Measurements from ENCODE around the gene MAGOHB. TPM values are rescaled to one million over a fixed set of nuclear protein-coding genes. Genes with fewer than 3 reads are reported as not detected.
"Not testable (repeated sequence)": the region's sequence is repeated elsewhere in the genome, so short reads cannot be mapped to it uniquely, and the experiment has no call there.

MAGOHB gene
- total RNA-seq, 1 donor from 2014 or later, result 22.1 TPM

- no peaks in the 10 kb centered on the region for H3K36me3 Mint-ChIP-seq (ENCODE audit: unreplicated experiment)
- H3K4me3 Mint-ChIP-seq (ENCODE audit: unreplicated experiment), result no peak overlapping the region
- DNase-seq, result no peak
- no peak overlapping the region for H3K27ac Mint-ChIP-seq (ENCODE audit: unreplicated experiment)
- no peaks in the 10 kb centered on the region for H3K27me3 Mint-ChIP-seq (ENCODE audit: unreplicated experiment)
- H3K4me1 Mint-ChIP-seq (ENCODE audit: low read depth, unreplicated experiment), result no peaks in the 10 kb centered on the region
- TF ChIP-seq CTCF (IDR thresholded peaks at IDR 0.05; ENCODE audit: partially characterized antibody, unreplicated experiment), result no peak
- H3K9me3 Mint-ChIP-seq (ENCODE audit: unreplicated experiment), result no peaks in the 10 kb centered on the region
Measured at GRCh38 chr12:10584415-10584814, 29.0 kb downstream of the MAGOHB start.

- Mint-ChIP-seq H3K36me3 (ENCODE audit: unreplicated experiment) (no peaks in the 10 kb centered on the region), H3K9me3 (ENCODE audit: unreplicated experiment) (no peaks in the 10 kb centered on the region), H3K4me1 (ENCODE audit: low read depth, unreplicated experiment) (no peaks in the 10 kb centered on the region), H3K27ac (ENCODE audit: unreplicated experiment) (no peak overlapping the region), H3K27me3 (ENCODE audit: unreplicated experiment) (no peaks in the 10 kb centered on the region), H3K4me3 (ENCODE audit: unreplicated experiment) (no peak overlapping the region)
- DNase-seq, result no peak
- TF ChIP-seq CTCF (IDR thresholded peaks at IDR 0.05; ENCODE audit: partially characterized antibody, unreplicated experiment), result no peak
Measured at GRCh38 chr12:10582704-10583103, 30.7 kb downstream of the MAGOHB start.

DNA sequence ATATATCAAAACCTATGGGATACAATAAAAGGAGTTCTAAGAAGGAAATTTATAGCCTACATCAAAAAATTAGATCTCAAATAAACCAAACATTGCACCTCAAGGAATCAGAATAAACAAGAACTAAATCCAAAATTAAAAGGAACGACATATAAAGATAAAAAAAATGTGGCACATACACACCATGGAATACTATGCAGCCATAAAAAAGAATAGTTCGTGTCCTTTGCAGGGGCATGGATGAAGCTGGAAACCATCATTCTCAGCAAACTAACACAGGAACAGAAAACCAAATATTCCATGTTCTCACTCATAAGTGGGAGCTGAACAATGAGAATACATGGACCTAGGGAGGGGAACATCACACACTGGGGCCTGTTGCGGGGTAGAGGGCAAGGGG lies 31.3 kb downstream of the MAGOHB start:
- not testable (repeated sequence) for H3K36me3 Mint-ChIP-seq (ENCODE audit: unreplicated experiment)

DNA sequence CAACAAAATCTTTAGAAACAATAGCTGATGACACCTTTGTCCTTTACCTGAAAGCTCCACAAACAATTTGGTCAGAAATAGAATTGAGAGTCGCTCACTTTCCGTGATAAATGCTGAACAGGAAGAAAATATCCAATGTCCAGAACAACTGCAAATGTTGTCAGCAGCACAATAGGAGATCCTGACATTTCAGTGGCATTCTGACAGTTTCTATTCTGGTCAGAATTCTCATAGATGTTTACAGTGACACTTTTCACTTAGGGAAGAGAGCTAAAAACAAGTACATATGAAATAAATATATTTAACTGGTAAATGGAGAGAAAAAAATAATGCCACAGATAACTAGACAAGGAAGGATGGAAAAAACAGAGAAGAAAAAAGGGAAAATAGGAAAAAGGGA lies 39.1 kb downstream of the MAGOHB start:
- Mint-ChIP-seq H3K27ac (ENCODE audit: unreplicated experiment) (no peak overlapping the region), H3K27me3 (ENCODE audit: unreplicated experiment) (no peaks in the 10 kb centered on the region), H3K36me3 (ENCODE audit: unreplicated experiment) (no peaks in the 10 kb centered on the region), H3K9me3 (ENCODE audit: unreplicated experiment) (no peaks in the 10 kb centered on the region), H3K4me3 (ENCODE audit: unreplicated experiment) (no peak overlapping the region), H3K4me1 (ENCODE audit: low read depth, unreplicated experiment) (no peaks in the 10 kb centered on the region)
- DNase-seq, result no peak
- TF ChIP-seq CTCF (IDR thresholded peaks at IDR 0.05; ENCODE audit: partially characterized antibody, unreplicated experiment), result no peak

More for the DNA sequence above, 31.3 kb downstream of the MAGOHB start:
- H3K4me3 Mint-ChIP-seq (ENCODE audit: unreplicated experiment); H3K27ac Mint-ChIP-seq (ENCODE audit: unreplicated experiment); H3K4me1 Mint-ChIP-seq (ENCODE audit: low read depth, unreplicated experiment); H3K27me3 Mint-ChIP-seq (ENCODE audit: unreplicated experiment); H3K9me3 Mint-ChIP-seq (ENCODE audit: unreplicated experiment); DNase-seq: not testable (repeated sequence)

GRCh38 chr12:10572021-10572490 lies 41.4 kb downstream of the MAGOHB start:
- DNase-seq, result not testable (repeated sequence)

GRCh38 chr12:10571141-10571540 lies 42.3 kb downstream of the MAGOHB start:
- H3K27ac Mint-ChIP-seq (ENCODE audit: unreplicated experiment), result no peak overlapping the region
- no peaks in the 10 kb centered on the region for H3K9me3 Mint-ChIP-seq (ENCODE audit: unreplicated experiment)
- TF ChIP-seq CTCF (IDR thresholded peaks at IDR 0.05; ENCODE audit: partially characterized antibody, unreplicated experiment), result no peak
- no peak overlapping the region for H3K4me3 Mint-ChIP-seq (ENCODE audit: unreplicated experiment)
- H3K36me3 Mint-ChIP-seq (ENCODE audit: unreplicated experiment), result no peaks in the 10 kb centered on the region
- H3K4me1 Mint-ChIP-seq (ENCODE audit: low read depth, unreplicated experiment), result no peaks in the 10 kb centered on the region
- DNase-seq, result no peak
- no peaks in the 10 kb centered on the region for H3K27me3 Mint-ChIP-seq (ENCODE audit: unreplicated experiment)

More at GRCh38 chr12:10572021-10572490, 41.4 kb downstream of the MAGOHB start:
- not testable (repeated sequence) for H3K9me3 Mint-ChIP-seq (ENCODE audit: unreplicated experiment); H3K27me3 Mint-ChIP-seq (ENCODE audit: unreplicated experiment); H3K4me1 Mint-ChIP-seq (ENCODE audit: low read depth, unreplicated experiment); H3K36me3 Mint-ChIP-seq (ENCODE audit: unreplicated experiment); H3K27ac Mint-ChIP-seq (ENCODE audit: unreplicated experiment); H3K4me3 Mint-ChIP-seq (ENCODE audit: unreplicated experiment)

All from glutamatergic neuron (in vitro differentiated cells).